HG03442 (cell line): ENCODE measurements around the gene ARAP1.

Experiments
- ATAC-seq: cut with Tn5 transposase; IDR thresholded peaks from one replicate; pipeline ENCODE4 v1.9.1; 2021; ENCODE audit warnings: mild to moderate bottlenecking, moderate library complexity; ENCODE audit not compliant: unreplicated experiment

The ARAP1 gene

DNA sequence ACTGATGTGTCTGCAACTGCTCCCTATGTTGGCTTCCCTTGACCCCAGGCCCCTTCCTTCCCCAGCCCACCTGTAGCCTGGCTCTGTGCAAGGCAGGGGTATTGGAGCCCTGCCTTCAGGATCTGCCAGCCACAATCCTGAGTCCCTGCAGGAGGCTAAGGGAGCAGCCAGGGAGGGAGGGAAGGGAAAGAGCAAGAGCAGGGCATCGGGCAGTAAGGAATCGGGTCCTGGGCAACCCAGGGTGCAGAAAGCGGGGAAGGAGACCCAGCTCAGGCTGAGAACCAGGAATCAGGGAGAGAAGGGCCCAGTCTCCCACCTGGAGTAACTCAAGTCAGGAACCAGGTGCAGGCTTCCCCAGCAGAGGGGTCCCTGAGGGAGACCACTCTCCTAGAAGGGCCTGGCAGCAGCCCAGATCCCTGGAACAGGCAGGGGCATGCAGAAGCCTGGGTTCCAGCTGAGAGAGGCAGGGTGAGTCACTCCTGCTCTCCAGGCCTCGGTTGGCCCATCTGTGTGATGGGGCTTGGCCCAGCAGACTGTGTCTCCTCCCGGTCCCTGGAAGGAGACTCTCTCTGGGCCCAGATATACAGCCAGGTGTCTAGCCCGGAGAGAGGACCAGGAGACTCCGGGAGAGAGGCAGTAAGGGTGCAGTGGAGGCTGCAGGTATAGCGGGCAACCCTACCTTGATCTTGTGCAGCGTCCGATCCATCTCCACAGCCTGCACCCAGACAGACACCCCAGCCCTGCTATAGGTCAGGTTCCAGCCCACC, 28.3 kb upstream of the ARAP1 start:
- ATAC-seq = no peak

DNA sequence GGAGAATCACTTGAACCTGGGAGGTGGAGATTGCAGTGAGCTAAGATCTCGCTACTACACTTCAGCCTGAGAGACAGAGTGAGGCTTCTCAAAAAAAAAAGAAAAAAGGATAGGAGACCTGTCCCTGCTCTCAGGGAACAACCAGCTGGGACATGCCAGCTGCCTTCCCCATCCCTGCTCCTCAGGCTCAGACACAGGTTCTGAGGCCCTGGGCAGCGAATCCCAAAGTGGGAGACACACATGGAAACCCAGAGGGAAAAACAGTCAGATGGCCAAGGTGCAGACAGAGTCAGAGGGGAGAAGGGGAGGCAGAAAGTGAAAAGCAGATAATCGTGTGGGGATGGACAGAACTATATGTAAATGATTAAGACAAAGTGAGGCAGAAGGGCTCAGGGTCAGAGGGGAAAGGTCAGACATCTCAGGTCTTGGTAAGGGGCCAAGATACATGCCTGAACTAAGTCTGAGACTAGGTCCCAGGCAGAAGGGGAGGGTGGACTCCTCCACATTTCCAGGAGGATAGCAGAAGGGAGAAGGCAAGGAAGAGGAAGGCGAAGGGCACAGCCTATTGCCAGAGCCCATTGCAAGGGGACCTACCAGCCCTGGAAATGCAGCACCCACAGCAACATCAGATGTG, 27.4 kb upstream of the ARAP1 start:
- no peak for ATAC-seq

DNA sequence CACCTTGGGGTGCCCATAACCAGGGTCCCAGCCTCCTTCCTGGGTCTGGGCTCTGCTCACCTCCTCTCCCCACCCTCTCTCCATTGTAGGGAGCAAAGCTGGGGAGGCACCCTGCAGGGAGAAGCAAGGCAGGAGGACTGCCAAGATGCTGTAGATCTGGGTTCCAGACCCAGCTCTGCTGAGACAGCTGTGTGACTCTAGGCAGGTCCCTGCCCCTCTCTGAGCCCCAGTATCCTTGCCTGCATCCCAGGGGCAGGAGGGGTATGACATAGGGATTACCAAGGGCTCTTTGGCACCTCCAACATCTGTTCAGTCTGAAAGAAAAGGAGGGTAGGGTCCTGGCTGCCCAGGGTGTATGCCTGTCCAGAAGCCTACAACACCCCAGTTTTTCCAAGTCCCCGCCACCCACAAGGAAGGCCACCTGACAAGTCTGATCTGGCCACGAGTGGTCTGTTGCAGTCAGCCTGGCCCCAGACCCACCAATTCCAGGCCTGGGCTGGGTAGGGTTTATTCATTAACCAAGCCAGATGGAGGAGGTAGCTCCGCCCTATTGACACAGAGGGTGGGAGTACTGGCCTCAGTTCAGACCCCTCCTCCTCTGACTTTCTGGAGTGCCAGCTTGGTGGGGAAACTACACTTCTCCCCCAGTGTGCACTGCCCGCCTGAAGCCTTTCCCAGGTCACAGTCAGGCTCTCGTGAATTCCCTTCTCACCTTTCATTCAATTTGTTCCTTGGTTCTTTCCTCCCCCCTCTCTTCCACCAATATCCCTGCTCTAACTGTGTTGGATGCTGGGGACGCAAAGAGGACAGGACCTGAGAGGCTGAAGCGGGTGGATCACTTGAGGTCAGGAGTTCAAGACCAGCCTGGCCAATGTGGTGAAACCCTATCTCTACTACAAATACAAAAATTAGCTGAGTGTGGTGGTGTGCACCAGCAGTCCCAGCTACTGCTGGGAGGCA, 26.6 kb upstream of the ARAP1 start:
- no peak for ATAC-seq

DNA sequence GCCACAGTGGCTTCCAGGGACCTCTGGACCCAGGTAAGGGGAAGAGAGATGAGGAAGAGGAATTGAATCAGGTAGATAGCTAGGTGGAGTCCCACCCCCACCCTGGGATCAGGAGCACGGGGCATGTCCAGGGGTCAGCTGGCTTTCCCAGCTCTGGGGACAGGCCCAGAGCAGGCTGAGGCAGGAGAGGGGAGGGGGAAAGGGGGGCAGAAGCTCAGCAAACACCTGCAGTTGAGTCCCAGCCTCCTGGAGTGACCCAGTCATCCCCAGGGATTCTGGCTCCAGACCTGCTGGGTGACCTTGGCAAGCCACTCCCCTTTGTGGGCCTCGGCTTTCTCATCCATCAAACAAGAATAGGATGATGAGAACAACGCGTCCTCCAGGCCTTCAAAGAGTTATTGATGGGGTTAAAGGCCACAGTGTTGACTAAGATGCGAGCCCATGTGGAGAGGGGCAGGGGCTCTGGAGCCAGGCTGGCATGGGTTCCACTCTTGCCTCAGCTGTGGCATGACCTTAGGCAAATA, 25.6 kb upstream of the ARAP1 start:
- no peak for ATAC-seq

DNA sequence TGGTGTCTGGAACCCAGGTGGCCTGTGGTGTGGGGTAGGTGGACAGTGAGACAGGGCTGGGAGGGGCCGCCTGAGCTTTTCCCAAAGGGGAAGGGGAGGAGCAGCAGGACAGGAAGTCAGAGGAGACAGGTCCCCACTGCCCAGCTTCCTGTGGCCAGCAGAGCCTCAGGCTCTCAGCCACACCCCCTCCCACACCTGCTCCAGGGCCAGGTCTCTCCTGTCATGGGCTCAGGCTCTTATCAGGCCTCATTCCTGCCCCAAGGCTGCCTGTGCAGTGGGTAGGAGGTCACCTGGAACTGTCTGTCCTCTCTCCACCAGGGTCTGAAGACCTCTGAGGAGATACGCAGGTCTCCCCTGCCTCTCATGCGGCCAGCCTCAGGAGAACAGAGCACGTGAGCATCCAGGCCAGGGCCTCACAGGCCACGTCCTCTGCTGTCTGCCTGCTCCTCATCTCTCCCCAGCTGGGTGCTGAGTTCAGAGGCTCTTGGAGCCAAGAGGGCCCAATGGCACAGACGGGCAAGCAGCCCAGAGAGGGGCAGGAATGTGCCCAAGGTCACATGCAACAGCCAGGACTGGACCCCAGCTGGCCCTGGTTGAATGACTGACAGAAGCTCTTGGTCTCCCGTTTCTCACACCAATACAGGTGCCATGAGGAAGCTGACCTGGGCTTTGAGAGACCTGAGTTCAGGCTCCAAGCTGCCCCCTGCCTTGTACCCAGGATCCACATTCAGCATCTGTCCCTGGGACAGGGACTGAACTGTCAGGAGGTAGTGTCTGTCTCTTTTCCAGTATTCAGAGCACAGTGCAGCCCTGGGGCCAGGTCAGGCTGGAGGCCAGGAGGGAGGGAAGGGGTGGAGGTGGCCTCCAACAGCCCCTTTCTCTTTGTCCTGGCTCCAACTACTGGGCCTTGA, 24.9 kb upstream of the ARAP1 start:
- ATAC-seq = no peak

DNA sequence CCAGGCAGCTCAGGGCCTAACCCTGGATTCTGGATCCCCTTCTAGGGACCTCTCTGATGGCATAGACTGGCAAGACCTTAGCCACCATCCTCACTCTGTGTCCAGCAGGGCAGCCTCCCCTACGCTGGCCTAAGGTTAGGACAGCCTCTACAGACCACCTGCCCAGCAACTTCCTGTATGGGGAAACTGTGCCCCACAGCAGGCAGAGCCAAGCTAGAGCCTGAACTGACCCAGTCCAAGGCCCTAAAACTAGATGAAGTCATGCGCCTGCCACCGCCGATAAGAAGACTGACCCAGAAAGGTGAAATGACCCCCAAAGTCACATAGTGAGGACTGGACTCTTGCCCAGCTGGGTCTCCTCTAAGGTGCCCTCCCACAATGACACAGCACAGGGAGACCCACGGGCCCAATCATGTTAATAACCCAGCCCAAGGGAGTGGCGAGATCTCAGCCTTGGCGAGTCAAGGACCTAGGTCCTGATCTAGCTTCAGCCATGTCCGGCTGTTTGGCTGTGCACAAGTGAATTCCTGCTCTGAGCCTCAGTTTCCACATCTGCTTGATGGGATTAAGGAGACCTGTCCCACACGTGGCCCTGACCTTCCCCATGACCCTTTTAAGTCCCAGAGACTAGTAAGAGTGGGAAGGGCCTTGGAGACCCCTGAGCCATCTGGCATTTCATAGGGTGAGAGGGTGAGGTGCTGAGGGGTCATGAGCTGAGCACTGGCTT, 24.1 kb upstream of the ARAP1 start:
- no peak for ATAC-seq

DNA sequence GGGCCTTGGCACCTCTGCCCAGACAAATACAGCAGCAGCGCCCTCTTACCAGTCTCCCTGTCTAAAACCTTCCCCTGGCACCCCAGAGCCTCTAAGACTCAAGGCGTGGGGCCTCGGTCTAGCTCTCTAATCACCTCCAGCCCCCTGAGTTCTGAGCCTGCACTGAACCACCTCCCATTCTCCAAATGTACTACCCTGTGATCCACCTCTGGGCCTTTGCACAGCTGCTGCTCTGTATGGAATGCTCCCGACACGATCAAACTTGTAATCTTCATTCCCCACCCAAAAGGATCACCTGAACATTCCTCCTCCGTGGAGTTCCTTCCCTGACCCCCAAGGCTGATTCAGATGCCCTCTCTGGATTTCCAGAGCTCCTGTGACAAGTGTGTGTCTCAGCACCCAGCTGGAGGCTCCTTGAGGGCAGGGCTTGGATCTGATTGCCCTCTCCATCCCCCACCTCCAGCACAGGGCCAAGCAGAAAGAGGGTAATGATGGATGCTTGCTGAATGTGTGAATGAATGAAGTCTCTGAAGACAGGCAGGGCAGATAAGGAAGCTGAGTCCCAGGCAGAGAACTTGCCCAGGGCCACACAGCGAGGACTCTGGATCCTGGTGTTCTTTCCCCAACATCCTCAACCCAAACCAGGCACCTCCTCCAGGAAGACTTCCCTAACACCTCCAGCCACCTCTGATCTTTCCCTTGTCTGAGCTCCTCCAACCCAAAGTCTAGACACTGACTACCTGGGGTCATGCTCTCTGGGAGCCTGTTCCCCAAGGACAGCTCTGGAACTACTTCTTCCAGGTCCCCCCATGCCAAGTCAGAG, 23.3 kb upstream of the ARAP1 start:
- no peak for ATAC-seq

GRCh38 chr11:72774499-72774898, 22.3 kb upstream of the ARAP1 start:
- no peak for ATAC-seq

- no peak for ATAC-seq
These were observed 21.5 kb upstream of the ARAP1 start for GRCh38 chr11:72773696-72774095.

DNA sequence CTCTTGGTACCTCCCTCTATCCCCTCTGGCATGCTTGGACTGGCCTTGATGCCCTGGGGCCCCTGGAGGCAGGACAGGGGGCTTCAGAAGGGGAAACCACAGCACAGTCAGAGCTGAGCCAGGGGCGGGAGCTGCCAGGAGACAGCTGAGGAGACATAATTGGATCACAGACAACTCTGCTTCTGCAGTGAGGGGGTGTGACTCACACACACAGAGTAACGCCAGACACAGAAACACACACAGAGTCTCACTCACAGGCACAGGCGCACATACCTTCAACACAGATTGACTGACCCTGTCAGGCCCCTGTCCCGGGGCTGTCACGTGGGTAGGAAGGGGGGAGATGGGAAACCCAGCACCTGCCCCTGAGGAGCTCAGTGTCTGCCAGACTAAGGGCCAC, 21.1 kb upstream of the ARAP1 start:
- no peak for ATAC-seq

GRCh38 chr11:72772059-72772458, 19.9 kb upstream of the ARAP1 start:
- no peak for ATAC-seq

DNA sequence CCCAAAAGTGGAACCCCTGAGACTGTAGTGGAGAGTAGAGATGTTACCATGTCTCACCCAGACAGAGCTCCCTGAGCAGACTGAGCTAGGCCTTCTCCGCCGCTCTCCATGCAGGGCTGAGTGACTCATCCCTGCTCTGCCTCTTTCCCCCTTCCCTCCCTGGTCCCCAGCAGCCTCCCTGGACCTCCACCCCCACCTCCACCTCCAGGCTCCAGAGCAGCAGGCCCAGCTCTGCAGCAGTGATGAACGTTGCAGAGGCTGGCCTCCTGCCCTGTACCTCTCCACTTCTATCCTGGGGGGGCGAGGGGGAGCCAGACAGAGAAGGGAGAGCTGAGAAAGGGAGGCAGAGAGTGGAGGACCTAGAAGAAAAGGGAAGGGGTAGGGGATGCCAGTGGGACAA, 19.3 kb upstream of the ARAP1 start:
- no peak for ATAC-seq

DNA sequence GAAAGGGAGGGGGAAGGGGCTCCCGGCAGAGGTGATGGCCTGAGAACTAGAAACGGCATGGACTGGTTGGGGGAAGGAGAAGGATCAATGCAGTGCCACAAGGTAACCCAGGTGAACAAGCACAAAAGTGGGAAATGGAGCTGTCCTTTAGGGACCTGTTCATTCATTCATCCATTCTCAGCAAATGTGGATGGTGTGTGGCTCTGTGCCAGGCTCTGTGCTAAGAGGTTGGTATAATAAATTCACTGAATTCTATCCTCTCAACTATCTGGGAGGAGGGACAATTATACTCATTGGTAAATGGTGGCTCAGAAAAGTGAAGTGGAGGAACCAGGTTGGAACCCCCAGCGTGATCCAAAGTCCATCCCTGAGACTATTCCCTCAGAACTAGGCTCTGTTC, 18.6 kb upstream of the ARAP1 start:
- ATAC-seq = no peak

- ATAC-seq = no peak
These were observed 17.5 kb upstream of the ARAP1 start for GRCh38 chr11:72769680-72770079.

GRCh38 chr11:72768581-72768980, 16.4 kb upstream of the ARAP1 start:
- ATAC-seq = no peak

- ATAC-seq = no peak
These were observed 15.2 kb upstream of the ARAP1 start for GRCh38 chr11:72767203-72768062.

GRCh38 chr11:72766152-72766902, 14.1 kb upstream of the ARAP1 start:
- ATAC-seq = no peak
